Activated CD4-positive, alpha-beta memory T cell treated with anti-CD3 and anti-CD28 coated beads for 36 hours (primary cell): Measurements from ENCODE around the gene TMED3. TPM values are rescaled to one million over a fixed set of nuclear protein-coding genes. Genes with fewer than 3 reads are reported as not detected.
"Not testable (repeated sequence)": the region's sequence is repeated elsewhere in the genome, so short reads cannot be mapped to it uniquely, and the experiment has no call there.

Experiments
- CTCF ChIA-PET: fragments of 350-600 bp; sonication (Branson Sonifier 250); formaldehyde crosslinking; loops from one replicate; lab custom pipeline; 2021; ENCODE audit warnings: antibody characterized with exemption, inconsistent platforms; lab: Charles Lee
- POLR2A ChIA-PET: fragments of 350-600 bp; sonication (Branson Sonifier 250); formaldehyde crosslinking; loops from one replicate; lab custom pipeline; 2021; ENCODE audit warnings: antibody characterized with exemption; lab: Charles Lee
- DNase-seq: peaks from one replicate; pipeline ENCODE4 v3.0.0-alpha.2; 2020
- H3K27ac Mint-ChIP-seq: one replicate; pipeline ENCODE4 v1.8.0; 2021; ENCODE audit warnings: mixed read lengths
- H3K27me3 Mint-ChIP-seq: one replicate; pipeline ENCODE4 v1.8.0; 2021; ENCODE audit warnings: mixed read lengths
- H3K36me3 Mint-ChIP-seq: one replicate; pipeline ENCODE4 v1.8.0; 2021; ENCODE audit warnings: mixed read lengths
- H3K4me1 Mint-ChIP-seq: one replicate; pipeline ENCODE4 v1.8.0; 2021; ENCODE audit warnings: low read depth, mixed read lengths
- H3K4me3 Mint-ChIP-seq: one replicate; pipeline ENCODE4 v1.8.0; 2021; ENCODE audit warnings: mild to moderate bottlenecking, mixed read lengths
- H3K9me3 Mint-ChIP-seq: one replicate; pipeline ENCODE4 v1.8.0; 2021; ENCODE audit warnings: mixed read lengths
- intact Hi-C: fragments of 100-400 bp; cut with micrococcal nuclease; formaldehyde crosslinking; loops from one replicate; pipeline ENCODE4 v1.15.1; 2023
- total RNA-seq, 2 experiments: library from RNA; stranded (reverse); gene quantifications; one replicate each; pipeline ENCODE4 v1.2.3, GENCODE V29; 2021

TMED3 gene
- total RNA-seq, 2 experiments from 2014 or later: 37.8 to 40.1 TPM

- intact Hi-C loops: no loop called here
- no peaks in the 10 kb centered on the region for H3K9me3 Mint-ChIP-seq
- CTCF ChIA-PET: interaction anchor here (0.6 kb wide), 1 partner anchor 115 kb away, joined by 3 read pairs; no protein-coding TSS in a partner anchor
- DNase-seq: no peak
- no peaks in the 10 kb centered on the region for H3K36me3 Mint-ChIP-seq
- H3K4me1 Mint-ChIP-seq: no peaks in the 10 kb centered on the region
- no peak overlapping the region for H3K4me3 Mint-ChIP-seq
- H3K27me3 Mint-ChIP-seq: peaks cover 14% of the 10 kb centered on the region
- POLR2A ChIA-PET: no interaction called here
- no peak overlapping the region for H3K27ac Mint-ChIP-seq
Observed at GRCh38 chr15:79299126-79299840, 11.6 kb upstream of the TMED3 start.

- Mint-ChIP-seq H3K4me3 (no peak overlapping the region), H3K36me3 (no peaks in the 10 kb centered on the region), H3K4me1 (no peaks in the 10 kb centered on the region), H3K27ac (no peak overlapping the region), H3K27me3 (peaks cover 20% of the 10 kb centered on the region), H3K9me3 (no peaks in the 10 kb centered on the region)
- DNase-seq: no peak
- POLR2A ChIA-PET: no interaction called here
- CTCF ChIA-PET: no interaction called here
- intact Hi-C loops: no loop called here
Observed at GRCh38 chr15:79299841-79300235, 11.1 kb upstream of the TMED3 start.

GRCh38 chr15:79307251-79307650, 3.7 kb upstream of the TMED3 start:
- H3K27me3 Mint-ChIP-seq: peaks cover 32% of the 10 kb centered on the region
- no peak overlapping the region for H3K27ac Mint-ChIP-seq
- ChIA-PET POLR2A (no interaction called here), CTCF (no interaction called here)
- no peaks in the 10 kb centered on the region for H3K36me3 Mint-ChIP-seq
- no peak overlapping the region for H3K4me3 Mint-ChIP-seq
- H3K4me1 Mint-ChIP-seq: peaks cover 13% of the 10 kb centered on the region
- intact Hi-C loops: no loop called here
- no peaks in the 10 kb centered on the region for H3K9me3 Mint-ChIP-seq
- no peak for DNase-seq

- no peak overlapping the region for H3K27ac Mint-ChIP-seq
- H3K27me3 Mint-ChIP-seq: peaks cover 27% of the 10 kb centered on the region
- ChIA-PET CTCF (interaction anchor here (1.0 kb wide), 1 partner anchor 12 kb away, joined by 3 read pairs; no protein-coding TSS in a partner anchor), POLR2A (interaction anchor here (0.7 kb wide), 1 partner anchor 625 kb away, joined by 4 read pairs; no protein-coding TSS in a partner anchor)
- no peak overlapping the region for H3K4me3 Mint-ChIP-seq
- no peak for DNase-seq
- peaks cover 28% of the 10 kb centered on the region for H3K4me1 Mint-ChIP-seq
- H3K36me3 Mint-ChIP-seq: peaks cover 9% of the 10 kb centered on the region
- H3K9me3 Mint-ChIP-seq: no peaks in the 10 kb centered on the region
- intact Hi-C loops: no loop called here
Observed at GRCh38 chr15:79308874-79309273, 2.0 kb upstream of the TMED3 start.

- H3K27me3 Mint-ChIP-seq: peaks cover 17% of the 10 kb centered on the region
- H3K4me3 Mint-ChIP-seq: peak overlapping the region; percentile 87
- ChIA-PET POLR2A (interaction anchor here (1.2 kb wide), 1 partner anchor 1702 kb away, joined by 3 read pairs; no protein-coding TSS in a partner anchor), CTCF (interaction anchor here (0.7 to 1.3 kb wide), 6 partner anchors 13 to 673 kb away, joined by 3 to 4 read pairs (median 3); no protein-coding TSS in a partner anchor)
- H3K9me3 Mint-ChIP-seq: no peaks in the 10 kb centered on the region
- H3K4me1 Mint-ChIP-seq: peaks cover 30% of the 10 kb centered on the region
- H3K36me3 Mint-ChIP-seq: peaks cover 24% of the 10 kb centered on the region
- H3K27ac Mint-ChIP-seq: no peak overlapping the region
- intact Hi-C loops: loop anchor here (5.0 kb wide), 1 partner anchor 438 kb away; the partner anchor contains the start of gene MORF4L1
- no peak for DNase-seq
Observed at GRCh38 chr15:79310612-79310984, 314 bp upstream of the TMED3 start.

GRCh38 chr15:79311901-79312553, 1.1 kb downstream of the TMED3 start:
- intact Hi-C loops: loop anchor here (5.0 kb wide), 1 partner anchor 440 kb away; the partner anchor contains the start of gene MORF4L1
- no peak overlapping the region for H3K27ac Mint-ChIP-seq
- ChIA-PET POLR2A (no interaction called here), CTCF (interaction anchor here (1.0 to 1.2 kb wide), 2 partner anchors 28 to 860 kb away, joined by 3 read pairs; no protein-coding TSS in a partner anchor)
- H3K36me3 Mint-ChIP-seq: peaks cover 37% of the 10 kb centered on the region
- DNase-seq: no peak
- peak overlapping the region; percentile 87 for H3K4me3 Mint-ChIP-seq
- H3K4me1 Mint-ChIP-seq: peaks cover 37% of the 10 kb centered on the region
- H3K9me3 Mint-ChIP-seq: no peaks in the 10 kb centered on the region
- peaks cover 15% of the 10 kb centered on the region for H3K27me3 Mint-ChIP-seq

GRCh38 chr15:79314186-79314585, 3.3 kb downstream of the TMED3 start:
- no peak overlapping the region for H3K27ac Mint-ChIP-seq
- DNase-seq: no peak
- POLR2A ChIA-PET: no interaction called here
- intact Hi-C loops: loop anchor here (5.0 kb wide), 1 partner anchor 442 kb away; the partner anchor contains the start of gene MORF4L1
- CTCF ChIA-PET: interaction anchor here (2.5 kb wide), 1 partner anchor 26 kb away, joined by 9 read pairs; no protein-coding TSS in a partner anchor
- peaks cover 5% of the 10 kb centered on the region for H3K27me3 Mint-ChIP-seq
- H3K4me3 Mint-ChIP-seq: no peak overlapping the region
- peaks cover 58% of the 10 kb centered on the region for H3K36me3 Mint-ChIP-seq
- H3K9me3 Mint-ChIP-seq: no peaks in the 10 kb centered on the region
- H3K4me1 Mint-ChIP-seq: peaks cover 41% of the 10 kb centered on the region

- Mint-ChIP-seq H3K9me3 (no peaks in the 10 kb centered on the region), H3K4me1 (peaks cover 41% of the 10 kb centered on the region), H3K36me3 (peaks cover 63% of the 10 kb centered on the region), H3K27me3 (peaks cover 4% of the 10 kb centered on the region), H3K27ac (no peak overlapping the region), H3K4me3 (no peak overlapping the region)
- CTCF ChIA-PET: interaction anchor here (2.5 kb wide), 1 partner anchor 25 kb away, joined by 9 read pairs; no protein-coding TSS in a partner anchor
- POLR2A ChIA-PET: no interaction called here
- intact Hi-C loops: loop anchor here (5.0 kb wide), 1 partner anchor 443 kb away; the partner anchor contains the start of gene MORF4L1
- DNase-seq: no peak
Observed at GRCh38 chr15:79314811-79315210, 3.9 kb downstream of the TMED3 start.

GRCh38 chr15:79315623-79316328, 4.9 kb downstream of the TMED3 start:
- Mint-ChIP-seq H3K4me1 (peaks cover 37% of the 10 kb centered on the region), H3K4me3 (no peak overlapping the region), H3K27ac (no peak overlapping the region), H3K9me3 (no peaks in the 10 kb centered on the region), H3K27me3 (no peaks in the 10 kb centered on the region), H3K36me3 (peaks cover 66% of the 10 kb centered on the region)
- intact Hi-C loops: no loop called here
- no peak for DNase-seq
- CTCF ChIA-PET: interaction anchor here (2.5 kb wide), 1 partner anchor 24 kb away, joined by 9 read pairs; no protein-coding TSS in a partner anchor
- POLR2A ChIA-PET: no interaction called here

GRCh38 chr15:79316864-79317263, 6.0 kb downstream of the TMED3 start:
- CTCF ChIA-PET: interaction anchor here (2.5 kb wide), 1 partner anchor 23 kb away, joined by 9 read pairs; no protein-coding TSS in a partner anchor
- intact Hi-C loops: no loop called here
- Mint-ChIP-seq H3K36me3 (peaks cover 73% of the 10 kb centered on the region), H3K27ac (no peak overlapping the region), H3K9me3 (no peaks in the 10 kb centered on the region), H3K4me1 (peaks cover 34% of the 10 kb centered on the region), H3K27me3 (no peaks in the 10 kb centered on the region), H3K4me3 (no peak overlapping the region)
- no peak for DNase-seq
- POLR2A ChIA-PET: no interaction called here

- H3K4me3 Mint-ChIP-seq, H3K27ac Mint-ChIP-seq, H3K9me3 Mint-ChIP-seq, H3K27me3 Mint-ChIP-seq, CTCF ChIA-PET, DNase-seq, POLR2A ChIA-PET, intact Hi-C loops: not testable (repeated sequence)
- Mint-ChIP-seq H3K36me3 (peaks cover 72% of the 10 kb centered on the region), H3K4me1 (peaks cover 13% of the 10 kb centered on the region)
Observed at GRCh38 chr15:79319973-79320372, 9.1 kb downstream of the TMED3 start.
